H1 (cell line): Measurements from ENCODE around the gene SMYD1. TPM values are rescaled to one million over a fixed set of nuclear protein-coding genes. Genes with fewer than 3 reads are reported as not detected.

Experiments used
- CTCF ChIA-PET: fragments of 300-600 bp; sonication (Branson Sonifier 250); formaldehyde crosslinking; loops from one replicate; lab custom pipeline; 2021; ENCODE audit not compliant: partially characterized antibody; lab: Charles Lee
- POLR2A ChIA-PET: fragments of 300-600 bp; sonication (Branson Sonifier 250); formaldehyde crosslinking; loops from one replicate; lab custom pipeline; 2021; ENCODE audit warnings: inconsistent platforms; ENCODE audit not compliant: partially characterized antibody; lab: Charles Lee
- DNase-seq, 2 experiments: peaks; one replicate each; pipeline versions ENCODE4 v3.0.0 to v3.0.0-alpha.2; 2010 to 2022; ENCODE audit warnings: low spot score in 2 of 2, low read depth in 1 of 2, mixed read lengths in 1 of 2
- FAIRE-seq: peaks from 2 replicates; lab custom pipeline; 2011; peaks lifted over from hg19 to GRCh38; lab: Jason Lieb, UNC
- H2AFZ ChIP-seq: 2 replicates; pipeline ENCODE4 v1.8.1; 2012; ENCODE audit warnings: low read length, inconsistent platforms
- H2AK5ac ChIP-seq: 2 replicates; pipeline ENCODE4 v1.6.1; 2013; ENCODE audit warnings: low read depth, low read length
- H2BK120ac ChIP-seq: replicated peaks from 2 replicates; pipeline ENCODE3; 2013; ENCODE audit warnings: low read depth, low read length, inconsistent platforms
- H2BK12ac ChIP-seq: 2 replicates; pipeline ENCODE4 v1.6.1; 2013; ENCODE audit warnings: low read depth, low read length
- H2BK15ac ChIP-seq: 2 replicates; pipeline ENCODE4 v1.6.1; 2013; ENCODE audit warnings: low read length
- H2BK20ac ChIP-seq: 2 replicates; pipeline ENCODE4 v1.6.1; 2013; ENCODE audit warnings: low read length
- H2BK5ac ChIP-seq: 2 replicates; pipeline ENCODE4 v1.6.1; 2013; ENCODE audit warnings: low read depth, low read length
- H3K14ac ChIP-seq: 2 replicates; pipeline ENCODE4 v1.6.1; 2013; ENCODE audit warnings: inconsistent platforms; ENCODE audit not compliant: insufficient read length
- H3K18ac ChIP-seq: 2 replicates; pipeline ENCODE4 v1.6.1; 2013; ENCODE audit warnings: low read length; ENCODE audit errors: extremely low read depth
- H3K23ac ChIP-seq: 2 replicates; pipeline ENCODE4 v1.6.1; 2013; ENCODE audit warnings: inconsistent platforms; ENCODE audit not compliant: insufficient read length
- H3K23me2 ChIP-seq: 2 replicates; pipeline ENCODE4 v1.6.1; 2013; ENCODE audit warnings: low read depth, low read length
- H3K27ac ChIP-seq: 2 replicates; pipeline ENCODE4 v1.6.1; 2011; ENCODE audit warnings: low read depth, low read length, inconsistent platforms
- H3K27me3 ChIP-seq, 4 experiments: replicated peaks in 1 of 4; 1 replicate in 1 of 4; 2 replicates in 3 of 4; pipeline versions ENCODE4 v1.6.1 to v1.8.1; 2011 to 2013; ENCODE audit warnings: low read length in 3 of 4, mild to moderate bottlenecking in 3 of 4, inconsistent platforms in 2 of 4, mixed read lengths in 2 of 4, moderate library complexity in 1 of 4; ENCODE audit not compliant: control insufficient read depth in 3 of 4, insufficient read depth in 3 of 4; ENCODE audit errors: extremely low read depth in 1 of 4
- H3K36me3 ChIP-seq, 4 experiments: 2 replicates each; pipeline versions ENCODE4 v1.6.1 to v1.8.1; 2011 to 2013; ENCODE audit warnings: mild to moderate bottlenecking in 4 of 4, low read length in 3 of 4, moderate library complexity in 2 of 4, control low read depth in 1 of 4, inconsistent platforms in 1 of 4; ENCODE audit not compliant: insufficient read depth in 4 of 4, control insufficient read depth in 2 of 4
- H3K4ac ChIP-seq: replicated peaks from 2 replicates; pipeline ENCODE3; 2013; ENCODE audit warnings: low read length, low read depth, mixed read lengths, inconsistent platforms; ENCODE audit not compliant: insufficient read length
- H3K4me1 ChIP-seq, 4 experiments: replicated peaks in 1 of 4; 1 replicate in 1 of 4; 2 replicates in 3 of 4; pipeline versions ENCODE4 v1.6.1 to v1.8.1; 2011 to 2013; ENCODE audit warnings: low read length in 3 of 4, inconsistent platforms in 2 of 4, mixed read lengths in 1 of 4; ENCODE audit not compliant: insufficient read depth in 4 of 4, control insufficient read depth in 3 of 4
- H3K4me2 ChIP-seq, 2 experiments: 2 replicates each; pipeline versions ENCODE4 v1.6.1 to v1.8.1; 2011 to 2013; ENCODE audit warnings: low read depth in 2 of 2, low read length in 2 of 2, control low read depth in 1 of 2, inconsistent platforms in 1 of 2, mild to moderate bottlenecking in 1 of 2; ENCODE audit not compliant: insufficient read depth in 1 of 2
- H3K4me3 ChIP-seq, 4 experiments: fragments of 200-600, 300-600 bp in 1 of 4; sonication (generic), shearing (Covaris generic), sonication (Bioruptor Twin) in 1 of 4; 2 replicates each; pipeline versions ENCODE4 v1.5.1 to v1.8.1; 2011 to 2016; ENCODE audit warnings: low read length in 4 of 4, low read depth in 3 of 4, control low read depth in 2 of 4, inconsistent platforms in 2 of 4, mild to moderate bottlenecking in 2 of 4, mixed read lengths in 1 of 4, moderate library complexity in 1 of 4; ENCODE audit not compliant: insufficient read depth in 2 of 4; ENCODE audit errors: extremely low read depth in 1 of 4
- H3K56ac ChIP-seq: replicated peaks from 2 replicates; pipeline ENCODE3; 2013; ENCODE audit warnings: low read depth, mild to moderate bottlenecking, mixed read lengths, low read length, inconsistent platforms; ENCODE audit not compliant: insufficient read length
- H3K79me1 ChIP-seq: 2 replicates; pipeline ENCODE4 v1.6.1; 2013; ENCODE audit warnings: low read depth, low read length, control low read depth
- H3K79me2 ChIP-seq, 2 experiments: 2 replicates each; pipeline versions ENCODE4 v1.6.1 to v1.8.1; 2012 to 2013; ENCODE audit warnings: low read length in 2 of 2, mild to moderate bottlenecking in 2 of 2, inconsistent platforms in 1 of 2; ENCODE audit not compliant: insufficient read depth in 2 of 2, control insufficient read depth in 1 of 2
- H3K9ac ChIP-seq, 4 experiments: replicated peaks in 1 of 4; 1 replicate in 1 of 4; 2 replicates in 3 of 4; pipeline versions ENCODE4 v1.6.1 to v1.8.1; 2011 to 2013; ENCODE audit warnings: low read depth in 3 of 4, low read length in 3 of 4, control low read depth in 2 of 4, mild to moderate bottlenecking in 2 of 4, moderate library complexity in 2 of 4, inconsistent platforms in 1 of 4; ENCODE audit errors: extremely low read depth in 1 of 4
- H3K9me3 ChIP-seq, 2 experiments: 2 replicates each; pipeline versions ENCODE4 v1.6.1 to v1.8.1; 2012 to 2013; ENCODE audit warnings: mild to moderate bottlenecking in 2 of 2, moderate library complexity in 2 of 2, control low read depth in 1 of 2, inconsistent platforms in 1 of 2, low read depth in 1 of 2, low read length in 1 of 2, mixed read lengths in 1 of 2; ENCODE audit not compliant: insufficient read depth in 2 of 2
- H4K20me1 ChIP-seq, 2 experiments: replicated peaks in 1 of 2; 2 replicates each; pipeline versions ENCODE3 to v1.8.1; 2011 to 2013; ENCODE audit warnings: inconsistent platforms in 2 of 2, low read length in 2 of 2, mild to moderate bottlenecking in 1 of 2; ENCODE audit not compliant: insufficient read depth in 2 of 2, control insufficient read depth in 1 of 2
- H4K5ac ChIP-seq: 2 replicates; pipeline ENCODE4 v1.6.1; 2013; ENCODE audit warnings: low read length, low read depth, mixed read lengths, inconsistent platforms; ENCODE audit not compliant: insufficient read length
- H4K8ac ChIP-seq: 2 replicates; pipeline ENCODE4 v1.8.0; 2013; ENCODE audit warnings: mild to moderate bottlenecking, moderate library complexity, low read length, inconsistent platforms; ENCODE audit not compliant: insufficient read depth; ENCODE audit errors: extremely low read depth
- H4K91ac ChIP-seq: replicated peaks from 2 replicates; pipeline ENCODE3; 2013; ENCODE audit warnings: low read length, mixed read lengths, inconsistent platforms; ENCODE audit not compliant: insufficient read length
- ATF3 ChIP-seq: IDR thresholded peaks from 2 replicates; pipeline ENCODE4 v1.6.1; 2011; ENCODE audit warnings: low read depth, mild to moderate bottlenecking, low read length; ENCODE audit not compliant: insufficient read depth
- EGR1 ChIP-seq: IDR thresholded peaks from 2 replicates; pipeline ENCODE4 v1.6.1; 2011; ENCODE audit warnings: low read depth, low read length, borderline replicate concordance
- KDM5A ChIP-seq: fragments of 200-600 bp; IDR thresholded peaks from 2 replicates; pipeline ENCODE4 v1.7.1; 2012; ENCODE audit warnings: mild to moderate bottlenecking, low read length, inconsistent platforms, mixed read lengths
- SP1 ChIP-seq: IDR thresholded peaks from 2 replicates; pipeline ENCODE4 v1.6.1; 2011; ENCODE audit warnings: low read depth, low read length
- WGBS, 2 experiments: shearing (Covaris generic) in 1 of 2; methylation state at CpG; one replicate each; pipeline versions ENCODE4 v1.1.6 to v1.1.7; 2013 to 2015; ENCODE audit warnings: low lambda C conversion rate in 2 of 2, mixed read lengths in 2 of 2, inconsistent platforms in 1 of 2, low coverage in 1 of 2, missing lambda C conversion rate in 1 of 2; ENCODE audit not compliant: insufficient replicate concordance in 2 of 2, insufficient coverage in 1 of 2, insufficient read length in 1 of 2; ENCODE audit errors: extremely low coverage in 1 of 2, missing lambda C conversion rate in 1 of 2; 5-methylcytosine and 5-hydroxymethylcytosine counted together
- polyA plus RNA-seq, 7 experiments: library from polyadenylated mRNA; depleted of rRNA in 3 of 7; stranded (reverse) in 5 of 7; unstranded in 2 of 7; fragments of >200 nt in 5 of 7; fragments of 200-250 nt in 2 of 7; gene quantifications; 1 replicate in 5 of 7; 2 replicates in 1 of 7; 4 replicates in 1 of 7; pipeline versions ENCODE4 v1.2.1 to v1.2.3, GENCODE V29; 2011 to 2013; ENCODE audit warnings: missing spikeins in 2 of 7, mixed read lengths in 2 of 7
- total RNA-seq: library from RNA; stranded (reverse); fragmentation: NEBNext Ultra II Directional; extraction: Animal tissue kit (Norgen Biotek cat#: 25700); gene quantifications from 2 replicates; pipeline ENCODE4 v1.2.1, GENCODE V29; 2021

The SMYD1 gene
- total and polyA plus RNA-seq, 2 of the 8 experiments (the other 6 are each of a cell fraction or from before 2014, with no cell fraction given), result 0.06 TPM; not detected in 1

- H3K56ac ChIP-seq, result no peak within 1 kb of the TSS
- TF ChIP-seq EGR1 (no peak), ATF3 (no peak), KDM5A (no peak), SP1 (no peak)
- POLR2A ChIA-PET, result no interaction called here
- WGBS, 2 experiments, result 92% methylated on average over 12 of the region's 12 CpGs; no CpG with 5 or more reads in 1 of the 2 experiments
- no peak within 1 kb of the TSS for H2AFZ ChIP-seq
- no peak within 1 kb of the TSS for H3K4me3 ChIP-seq
- no peaks in the 10 kb centered on the region for H3K4me1 ChIP-seq
- no peaks in the 10 kb centered on the region for H3K36me3 ChIP-seq
- CTCF ChIA-PET, result interaction anchor here (2.1 to 2.6 kb wide), 2 partner anchors 13 to 67 kb away, joined by 6 to 8 read pairs; no protein-coding TSS in a partner anchor
- H4K8ac ChIP-seq, result no peak within 1 kb of the TSS
- no peaks in the 10 kb centered on the region; the same call in 1 of the 2 replicates for H3K23me2 ChIP-seq
- H3K4me2 ChIP-seq, result no peak within 1 kb of the TSS
- H3K14ac ChIP-seq, result no peak within 1 kb of the TSS
- no peak within 1 kb of the TSS for H4K5ac ChIP-seq
- no peak within 1 kb of the TSS for H3K27ac ChIP-seq
- H3K27me3 ChIP-seq, result no peaks in the 10 kb centered on the region
- no peak within 1 kb of the TSS for H2BK12ac ChIP-seq
- H2AK5ac ChIP-seq, result no peak within 1 kb of the TSS
- no peak within 1 kb of the TSS for H3K23ac ChIP-seq
- H3K9me3 ChIP-seq, result no peaks in the 10 kb centered on the region
- no peaks in the 10 kb centered on the region for H3K79me2 ChIP-seq
- H3K9ac ChIP-seq, result no peak within 1 kb of the TSS
- no peak for DNase-seq
- no peak within 1 kb of the TSS for H2BK5ac ChIP-seq
- H4K91ac ChIP-seq, result no peak within 1 kb of the TSS
- H2BK15ac ChIP-seq, result no peak within 1 kb of the TSS
- H3K18ac ChIP-seq, result no peak within 1 kb of the TSS
- no peak within 1 kb of the TSS for H2BK20ac ChIP-seq
- no peak within 1 kb of the TSS for H2BK120ac ChIP-seq
- FAIRE-seq, result no peak
- H3K79me1 ChIP-seq, result no peaks in the 10 kb centered on the region; the same call in 1 of the 2 replicates
- H4K20me1 ChIP-seq, result no peaks in the 10 kb centered on the region
- H3K4ac ChIP-seq, result no peak within 1 kb of the TSS
Measured at GRCh38 chr2:88127888-88128653, 60.4 kb downstream of the SMYD1 start, which contains the start of gene FABP1. TSS of gene FABP1 (minus strand) at chr2:88128062. CDS start at chr2:88128017, 45 bp downstream.
